Measurements from ENCODE around the gene WDR38. TPM values are rescaled to one million over a fixed set of nuclear protein-coding genes. Genes with fewer than 3 reads are reported as not detected.

The WDR38 gene
- total and polyA plus RNA-seq, 9 of the 15 experiments (the other 6 are each of a cell fraction or from before 2014, with no cell fraction given): not detected

DNA sequence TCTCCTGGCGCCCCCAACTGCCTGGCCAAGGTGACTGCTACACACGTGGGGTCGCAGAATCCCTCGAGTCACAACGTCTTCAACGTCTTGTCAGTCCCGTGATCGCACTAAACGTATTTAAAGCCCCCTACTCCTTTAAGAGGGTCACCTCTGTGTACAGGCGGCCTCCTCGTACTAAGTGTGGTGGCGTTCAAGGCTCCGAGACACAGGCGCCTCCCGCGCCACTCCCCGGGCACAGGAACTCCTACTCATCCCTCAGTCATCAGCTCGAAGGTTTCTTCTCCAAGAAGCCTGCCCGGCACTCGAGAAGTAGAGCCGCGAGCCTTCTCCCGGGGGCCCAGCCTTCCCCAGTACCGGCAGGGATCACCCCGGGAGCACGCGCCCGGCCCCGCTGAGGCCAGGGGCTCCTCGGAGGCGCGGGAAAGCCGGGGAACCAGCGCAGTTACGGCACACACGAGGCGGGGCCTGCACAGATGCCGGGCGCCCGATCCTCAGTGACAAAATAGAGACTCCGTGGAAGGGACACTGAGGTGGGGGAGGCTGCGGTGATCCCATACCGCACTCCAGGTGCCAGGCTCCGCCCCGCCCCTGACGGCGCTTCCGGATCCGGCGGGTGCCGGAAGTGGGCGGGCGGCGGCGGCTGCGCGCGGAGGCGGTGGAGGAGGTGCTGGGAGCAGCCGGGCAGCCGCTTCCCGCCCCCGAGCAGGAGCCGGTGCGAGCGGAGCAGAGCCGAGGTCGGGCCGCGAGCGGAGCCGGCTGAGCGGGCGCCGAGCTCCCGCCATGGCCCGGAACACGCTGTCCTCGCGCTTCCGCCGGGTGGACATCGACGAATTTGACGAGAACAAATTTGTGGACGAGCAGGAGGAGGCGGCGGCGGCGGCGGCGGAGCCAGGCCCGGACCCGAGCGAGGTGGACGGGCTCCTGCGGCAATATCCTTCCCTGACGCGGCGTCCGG, 15.5 kb downstream of the WDR38 start (continued):
- TF ChIP-seq HCFC1 (IDR thresholded peaks at IDR 0.05; ENCODE audit: low read depth, low read length): peak; percentile 58
- no peak for TF ChIP-seq ZNF445 (CRISPR knock-in tag; IDR thresholded peaks at IDR 0.05; ENCODE audit: low read depth)
- no peak for TF ChIP-seq ZNF780A (CRISPR knock-in tag; IDR thresholded peaks at IDR 0.05)
- TF ChIP-seq ZNF212 (CRISPR knock-in tag; IDR thresholded peaks at IDR 0.05): no peak
- peak; percentile 66 for TF ChIP-seq RBBP5 (IDR thresholded peaks at IDR 0.05; ENCODE audit: borderline replicate concordance, insufficient read depth, low read length, poor library complexity, severe bottlenecking)
- TF ChIP-seq KLF13 (tag; IDR thresholded peaks at IDR 0.05; ENCODE audit: borderline replicate concordance, low read depth): peak; percentile 66; the same call in 1 of the 2 replicates
- no peak for TF ChIP-seq PTTG1 (tag; IDR thresholded peaks at IDR 0.05; ENCODE audit: low read depth)
- TF ChIP-seq, protein P1, sequence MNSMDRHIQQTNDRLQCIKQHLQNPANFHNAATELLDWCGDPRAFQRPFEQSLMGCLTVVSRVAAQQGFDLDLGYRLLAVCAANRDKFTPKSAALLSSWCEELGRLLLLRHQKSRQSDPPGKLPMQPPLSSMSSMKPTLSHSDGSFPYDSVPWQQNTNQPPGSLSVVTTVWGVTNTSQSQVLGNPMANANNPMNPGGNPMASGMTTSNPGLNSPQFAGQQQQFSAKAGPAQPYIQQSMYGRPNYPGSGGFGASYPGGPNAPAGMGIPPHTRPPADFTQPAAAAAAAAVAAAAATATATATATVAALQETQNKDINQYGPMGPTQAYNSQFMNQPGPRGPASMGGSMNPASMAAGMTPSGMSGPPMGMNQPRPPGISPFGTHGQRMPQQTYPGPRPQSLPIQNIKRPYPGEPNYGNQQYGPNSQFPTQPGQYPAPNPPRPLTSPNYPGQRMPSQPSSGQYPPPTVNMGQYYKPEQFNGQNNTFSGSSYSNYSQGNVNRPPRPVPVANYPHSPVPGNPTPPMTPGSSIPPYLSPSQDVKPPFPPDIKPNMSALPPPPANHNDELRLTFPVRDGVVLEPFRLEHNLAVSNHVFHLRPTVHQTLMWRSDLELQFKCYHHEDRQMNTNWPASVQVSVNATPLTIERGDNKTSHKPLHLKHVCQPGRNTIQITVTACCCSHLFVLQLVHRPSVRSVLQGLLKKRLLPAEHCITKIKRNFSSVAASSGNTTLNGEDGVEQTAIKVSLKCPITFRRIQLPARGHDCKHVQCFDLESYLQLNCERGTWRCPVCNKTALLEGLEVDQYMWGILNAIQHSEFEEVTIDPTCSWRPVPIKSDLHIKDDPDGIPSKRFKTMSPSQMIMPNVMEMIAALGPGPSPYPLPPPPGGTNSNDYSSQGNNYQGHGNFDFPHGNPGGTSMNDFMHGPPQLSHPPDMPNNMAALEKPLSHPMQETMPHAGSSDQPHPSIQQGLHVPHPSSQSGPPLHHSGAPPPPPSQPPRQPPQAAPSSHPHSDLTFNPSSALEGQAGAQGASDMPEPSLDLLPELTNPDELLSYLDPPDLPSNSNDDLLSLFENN (IDR thresholded peaks at IDR 0.05; ENCODE audit: low read depth in 2 of 2, low read length in 2 of 2): peak in 1 of 2 experiments; percentile 54; a peak in 1 of 4 replicates
- TF ChIP-seq JUND (IDR thresholded peaks at IDR 0.05; ENCODE audit: borderline replicate concordance, low read depth, low read length): no peak; the same call in 1 of the 2 replicates
- TF ChIP-seq JUND (tag; IDR thresholded peaks at IDR 0.05; ENCODE audit: borderline replicate concordance, low read depth, low read length): no peak; the same call in 2 of the 3 replicates
- TF ChIP-seq TCF7 (IDR thresholded peaks at IDR 0.05; ENCODE audit: borderline replicate concordance): no peak
- TF ChIP-seq GATAD2B (IDR thresholded peaks at IDR 0.05; ENCODE audit: borderline replicate concordance): no peak
- no peak for TF ChIP-seq HIVEP1 (CRISPR knock-in tag; IDR thresholded peaks at IDR 0.05)
- TF ChIP-seq, protein P2, sequence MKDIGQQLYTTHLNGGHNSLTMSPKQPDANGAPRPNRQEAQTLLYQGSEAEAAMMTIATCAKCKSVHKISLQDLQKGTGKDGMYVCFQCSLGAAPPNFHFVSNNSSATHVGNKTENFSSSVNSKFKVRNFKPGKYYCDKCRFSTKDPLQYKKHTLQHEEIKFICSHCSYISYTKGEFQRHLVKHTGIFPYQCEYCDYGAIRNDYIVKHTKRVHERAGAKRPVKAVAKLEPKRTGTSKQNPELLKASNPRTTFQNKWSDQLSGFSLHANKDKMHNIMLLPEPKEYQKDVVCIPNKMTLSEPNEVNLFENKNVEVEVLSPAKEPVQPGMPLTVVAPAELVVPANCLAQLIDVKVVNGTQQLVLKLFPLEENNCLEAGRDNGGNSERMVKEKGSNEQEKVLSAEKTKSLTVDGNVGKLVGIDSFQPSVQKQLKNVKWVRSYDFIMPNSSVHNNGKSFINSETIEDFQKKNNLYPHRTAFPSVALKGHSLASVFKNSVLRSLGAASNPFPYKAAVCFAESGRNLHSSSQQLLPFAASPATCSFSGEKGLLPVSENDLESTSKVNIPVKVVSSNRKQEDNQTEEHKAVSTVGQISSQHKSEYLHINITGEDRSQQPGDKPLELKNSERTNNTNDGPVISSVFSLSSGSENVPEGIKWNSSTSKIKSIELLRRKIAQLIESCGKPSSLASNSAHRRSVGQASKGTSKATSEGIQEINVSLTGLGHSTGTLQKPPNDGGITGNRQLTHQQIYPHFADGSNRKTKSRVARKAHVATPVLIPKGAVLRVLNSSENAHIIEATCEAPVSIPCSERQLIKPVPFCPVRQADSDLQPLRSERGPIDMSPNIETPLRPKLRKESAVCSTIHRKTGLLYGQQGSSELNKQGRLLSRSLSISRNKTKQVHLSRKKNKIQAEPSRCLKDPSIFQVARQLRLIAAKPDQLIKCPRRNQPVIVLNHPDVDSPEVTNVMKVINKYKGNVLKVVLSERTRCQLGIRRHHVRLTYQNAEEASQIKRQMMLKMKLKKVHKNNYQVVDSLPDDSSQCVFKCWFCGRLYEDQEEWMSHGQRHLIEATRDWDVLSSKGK (CRISPR knock-in tag; IDR thresholded peaks at IDR 0.05): no peak
- TF ChIP-seq, protein P3, sequence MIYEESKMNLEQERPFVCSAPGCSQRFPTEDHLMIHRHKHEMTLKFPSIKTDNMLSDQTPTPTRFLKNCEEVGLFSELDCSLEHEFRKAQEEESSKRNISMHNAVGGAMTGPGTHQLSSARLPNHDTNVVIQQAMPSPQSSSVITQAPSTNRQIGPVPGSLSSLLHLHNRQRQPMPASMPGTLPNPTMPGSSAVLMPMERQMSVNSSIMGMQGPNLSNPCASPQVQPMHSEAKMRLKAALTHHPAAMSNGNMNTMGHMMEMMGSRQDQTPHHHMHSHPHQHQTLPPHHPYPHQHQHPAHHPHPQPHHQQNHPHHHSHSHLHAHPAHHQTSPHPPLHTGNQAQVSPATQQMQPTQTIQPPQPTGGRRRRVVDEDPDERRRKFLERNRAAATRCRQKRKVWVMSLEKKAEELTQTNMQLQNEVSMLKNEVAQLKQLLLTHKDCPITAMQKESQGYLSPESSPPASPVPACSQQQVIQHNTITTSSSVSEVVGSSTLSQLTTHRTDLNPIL (CRISPR knock-in tag; IDR thresholded peaks at IDR 0.05): no peak
- TF ChIP-seq, protein P4, sequence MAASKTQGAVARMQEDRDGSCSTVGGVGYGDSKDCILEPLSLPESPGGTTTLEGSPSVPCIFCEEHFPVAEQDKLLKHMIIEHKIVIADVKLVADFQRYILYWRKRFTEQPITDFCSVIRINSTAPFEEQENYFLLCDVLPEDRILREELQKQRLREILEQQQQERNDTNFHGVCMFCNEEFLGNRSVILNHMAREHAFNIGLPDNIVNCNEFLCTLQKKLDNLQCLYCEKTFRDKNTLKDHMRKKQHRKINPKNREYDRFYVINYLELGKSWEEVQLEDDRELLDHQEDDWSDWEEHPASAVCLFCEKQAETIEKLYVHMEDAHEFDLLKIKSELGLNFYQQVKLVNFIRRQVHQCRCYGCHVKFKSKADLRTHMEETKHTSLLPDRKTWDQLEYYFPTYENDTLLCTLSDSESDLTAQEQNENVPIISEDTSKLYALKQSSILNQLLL (CRISPR knock-in tag; IDR thresholded peaks at IDR 0.05; ENCODE audit: borderline replicate concordance): no peak

Data from K562 (cell line).